ENCODE data around the gene FYTTD1. TPM values are rescaled to one million over a fixed set of nuclear protein-coding genes. Genes with fewer than 3 reads are reported as not detected.
A peak's percentile ranks its signal among the peaks of the same experiment; 100 is the strongest.

Gene FYTTD1
- total RNA-seq, 1 experiment from 2014 or later, result 75.4 TPM

DNA sequence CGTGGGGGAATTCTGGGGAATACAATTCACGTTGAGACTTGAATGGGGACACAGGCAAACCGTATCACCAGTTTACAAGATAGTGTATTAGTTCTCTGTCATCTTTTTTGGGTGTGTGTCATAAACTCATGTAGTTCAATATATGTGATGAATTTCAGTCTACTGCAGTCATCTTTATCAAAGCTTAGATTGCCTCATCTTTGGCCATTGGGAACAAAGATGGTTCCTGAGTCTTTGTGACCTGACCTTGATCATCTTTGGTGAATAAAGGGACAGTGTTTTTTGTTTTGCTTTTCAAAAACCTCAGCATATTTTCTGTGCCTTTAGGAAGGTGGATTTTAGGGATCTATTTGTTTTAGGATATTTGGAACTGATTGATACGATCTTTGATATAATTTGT is 64.7 kb downstream of the FYTTD1 start:
- peaks cover 13% of the 10 kb centered on the region for H4K20me1 ChIP-seq (ENCODE audit: insufficient read depth)
- intact Hi-C loops (cut with micrococcal nuclease; ENCODE audit: unreplicated experiment), result no loop called here

DNA sequence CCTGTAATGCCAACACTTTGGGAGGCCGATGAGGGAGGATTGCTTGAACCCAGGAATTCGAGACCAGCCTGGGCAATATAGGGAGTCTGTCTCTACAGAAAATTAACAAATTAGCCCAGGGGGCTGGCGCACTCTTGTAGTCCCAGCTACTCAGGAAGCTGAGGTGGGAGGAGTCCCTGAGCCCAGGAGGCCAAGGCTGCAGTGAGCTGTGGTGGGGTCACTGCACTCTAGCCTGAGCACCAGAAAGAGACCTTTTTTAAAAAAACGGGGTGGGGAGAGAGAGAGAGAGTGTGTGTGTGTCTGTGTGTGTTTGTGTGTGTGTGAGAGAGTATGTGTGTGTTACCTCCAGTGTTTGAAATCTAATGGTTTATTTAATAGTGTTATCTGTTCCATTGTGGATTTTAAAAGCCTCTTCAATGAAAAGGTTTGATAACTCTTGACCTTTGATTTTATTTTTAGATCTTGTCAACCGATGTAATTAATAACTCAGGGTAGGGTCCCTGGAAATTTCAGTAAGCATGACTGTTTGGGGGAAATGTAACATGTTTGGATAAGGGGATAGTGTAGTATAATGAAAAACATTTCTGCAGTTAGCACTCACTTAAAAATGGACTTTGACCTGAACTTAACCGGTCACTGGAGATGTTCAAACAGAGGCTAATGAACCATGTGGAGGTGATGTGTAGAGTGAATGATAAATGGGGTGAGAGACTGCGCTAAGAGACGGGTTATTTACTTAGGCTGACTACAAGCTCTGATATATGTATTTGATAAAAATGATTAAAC is 71.1 kb downstream of the FYTTD1 start:
- no TSS peak for BruUV-seq (replicated peaks)
- intact Hi-C loops (cut with micrococcal nuclease; ENCODE audit: unreplicated experiment), result no loop called here
- no peaks in the 10 kb centered on the region for H3K27me3 ChIP-seq (ENCODE audit: insufficient read depth, low read depth)
- H3K36me3 ChIP-seq (ENCODE audit: low read depth), result peaks cover 26% of the 10 kb centered on the region
- peaks cover 7% of the 10 kb centered on the region for H3F3A ChIP-seq (ENCODE audit: insufficient read depth, low read depth)
- H3K4me1 ChIP-seq (replicated peaks; ENCODE audit: insufficient read depth), result no peaks in the 10 kb centered on the region
- no peak for TF ChIP-seq EZH2 (IDR thresholded peaks at IDR 0.05; ENCODE audit: low read depth)
- TF ChIP-seq, protein P1, sequence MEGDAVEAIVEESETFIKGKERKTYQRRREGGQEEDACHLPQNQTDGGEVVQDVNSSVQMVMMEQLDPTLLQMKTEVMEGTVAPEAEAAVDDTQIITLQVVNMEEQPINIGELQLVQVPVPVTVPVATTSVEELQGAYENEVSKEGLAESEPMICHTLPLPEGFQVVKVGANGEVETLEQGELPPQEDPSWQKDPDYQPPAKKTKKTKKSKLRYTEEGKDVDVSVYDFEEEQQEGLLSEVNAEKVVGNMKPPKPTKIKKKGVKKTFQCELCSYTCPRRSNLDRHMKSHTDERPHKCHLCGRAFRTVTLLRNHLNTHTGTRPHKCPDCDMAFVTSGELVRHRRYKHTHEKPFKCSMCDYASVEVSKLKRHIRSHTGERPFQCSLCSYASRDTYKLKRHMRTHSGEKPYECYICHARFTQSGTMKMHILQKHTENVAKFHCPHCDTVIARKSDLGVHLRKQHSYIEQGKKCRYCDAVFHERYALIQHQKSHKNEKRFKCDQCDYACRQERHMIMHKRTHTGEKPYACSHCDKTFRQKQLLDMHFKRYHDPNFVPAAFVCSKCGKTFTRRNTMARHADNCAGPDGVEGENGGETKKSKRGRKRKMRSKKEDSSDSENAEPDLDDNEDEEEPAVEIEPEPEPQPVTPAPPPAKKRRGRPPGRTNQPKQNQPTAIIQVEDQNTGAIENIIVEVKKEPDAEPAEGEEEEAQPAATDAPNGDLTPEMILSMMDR (conservative IDR thresholded peaks at IDR 0.05), result no peak
- CTCF ChIA-PET, result no interaction called here
- POLR2A ChIA-PET (ENCODE audit: unreplicated experiment), result interaction anchor here (0.5 to 0.6 kb wide), 2 partner anchors 25 to 225 kb away, joined by 3 to 9 read pairs; no protein-coding TSS in a partner anchor
- H3K79me2 ChIP-seq (ENCODE audit: low read depth), result peaks cover 13% of the 10 kb centered on the region; the same call in 1 of the 2 replicates
- H3K9me3 ChIP-seq (ENCODE audit: insufficient read depth, low read depth), result no peaks in the 10 kb centered on the region
- no peaks in the 10 kb centered on the region for H3K9me2 ChIP-seq (ENCODE audit: insufficient read depth)
- H3K27ac ChIP-seq, result 0 out of 2 replicates have a peak overlapping the region, but pooled peaks have one; percentile 3
- DNase-seq, result no peak
- H3K4me3 ChIP-seq, result no peak overlapping the region
- no peak overlapping the region for H3K4me2 ChIP-seq
- no peak overlapping the region for H2AFZ ChIP-seq
- H4K20me1 ChIP-seq (ENCODE audit: insufficient read depth), result peaks cover 3% of the 10 kb centered on the region

More for the DNA sequence above, 64.7 kb downstream of the FYTTD1 start:
- Histone ChIP-seq H3K4me2 (no peak overlapping the region), H3K27me3 (ENCODE audit: insufficient read depth, low read depth) (no peaks in the 10 kb centered on the region), H3K4me1 (replicated peaks; ENCODE audit: insufficient read depth) (no peaks in the 10 kb centered on the region; the same call in 1 of the 2 replicates), H3K9me2 (ENCODE audit: insufficient read depth) (no peaks in the 10 kb centered on the region; the same call in 1 of the 2 replicates), H3K9me3 (ENCODE audit: insufficient read depth, low read depth) (no peaks in the 10 kb centered on the region), H3K36me3 (ENCODE audit: low read depth) (no peaks in the 10 kb centered on the region), H2AFZ (no peak overlapping the region), H3K4me3 (no peak overlapping the region), H3K79me2 (ENCODE audit: low read depth) (peaks cover 66% of the 10 kb centered on the region), H3F3A (ENCODE audit: insufficient read depth, low read depth) (peaks cover 5% of the 10 kb centered on the region), H3K27ac (no peak overlapping the region)
- TF ChIP-seq, protein P1 (conservative IDR thresholded peaks at IDR 0.05), result no peak
- no peak for TF ChIP-seq EZH2 (IDR thresholded peaks at IDR 0.05; ENCODE audit: low read depth)
- DNase-seq, result peak in 1 of 2 experiments; percentile 13
- BruUV-seq (replicated peaks), result no TSS peak
- POLR2A ChIA-PET (ENCODE audit: unreplicated experiment), result no interaction called here
- CTCF ChIA-PET, result no interaction called here

DNA sequence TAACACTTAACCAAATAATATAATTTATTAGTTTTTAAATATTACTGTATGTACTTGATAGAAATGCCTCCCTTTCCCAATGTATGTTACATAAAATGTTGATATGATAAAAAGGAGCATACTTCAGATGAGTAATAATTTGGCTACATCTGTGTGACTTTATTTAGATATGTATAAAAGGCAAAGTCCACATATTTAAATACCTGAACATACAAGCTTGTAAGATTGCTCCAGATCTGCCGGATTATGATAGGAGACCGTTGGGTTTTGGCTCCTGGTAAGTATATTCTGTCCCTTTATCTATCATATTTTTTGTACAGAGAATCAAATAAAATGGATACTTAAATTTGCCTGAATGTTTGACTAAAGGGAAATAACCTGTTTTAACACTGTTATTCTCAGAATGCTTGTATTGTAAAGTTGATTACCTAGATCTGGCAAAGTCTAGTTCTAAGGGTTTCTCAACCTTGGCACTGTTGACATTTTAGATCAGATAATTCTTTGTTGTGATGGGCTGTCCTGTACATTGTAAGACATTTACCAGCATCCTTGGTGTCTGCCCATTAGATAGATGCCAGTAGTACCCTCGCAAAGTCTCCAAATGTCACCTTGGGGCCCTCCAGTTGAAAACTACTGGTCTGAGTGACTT is 79.8 kb downstream of the FYTTD1 start:
- no peak overlapping the region for H3K27ac ChIP-seq
- H2AFZ ChIP-seq, result no peak overlapping the region
- no peak for DNase-seq
- no peaks in the 10 kb centered on the region for H3K27me3 ChIP-seq (ENCODE audit: insufficient read depth, low read depth)
- intact Hi-C loops (cut with micrococcal nuclease; ENCODE audit: unreplicated experiment), result no loop called here
- H3K4me2 ChIP-seq, result no peak overlapping the region
- no peaks in the 10 kb centered on the region; the same call in none of the 2 replicates for H3F3A ChIP-seq (ENCODE audit: insufficient read depth, low read depth)
- no peaks in the 10 kb centered on the region for H4K20me1 ChIP-seq (ENCODE audit: insufficient read depth)
- H3K9me3 ChIP-seq (ENCODE audit: insufficient read depth, low read depth), result no peaks in the 10 kb centered on the region
- H3K79me2 ChIP-seq (ENCODE audit: low read depth), result no peaks in the 10 kb centered on the region
- ChIA-PET CTCF (no interaction called here), POLR2A (ENCODE audit: unreplicated experiment) (no interaction called here)
- BruUV-seq (replicated peaks), result no TSS peak
- H3K4me1 ChIP-seq (replicated peaks; ENCODE audit: insufficient read depth), result no peaks in the 10 kb centered on the region
- H3K36me3 ChIP-seq (ENCODE audit: low read depth), result peaks cover 56% of the 10 kb centered on the region
- TF ChIP-seq, protein P1 (conservative IDR thresholded peaks at IDR 0.05), result no peak
- TF ChIP-seq EZH2 (IDR thresholded peaks at IDR 0.05; ENCODE audit: low read depth), result no peak
- no peaks in the 10 kb centered on the region for H3K9me2 ChIP-seq (ENCODE audit: insufficient read depth)
- no peak overlapping the region for H3K4me3 ChIP-seq
